Glutamatergic neuron (in vitro differentiated cells): ENCODE measurements around the gene ABHD14A. TPM values are rescaled to one million over a fixed set of nuclear protein-coding genes. Genes with fewer than 3 reads are reported as not detected.
A peak's percentile ranks its signal among the peaks of the same experiment; 100 is the strongest.
"Not testable (repeated sequence)": the region's sequence is repeated elsewhere in the genome, so short reads cannot be mapped to it uniquely, and the experiment has no call there.

Experiments used
- DNase-seq: peaks from one replicate; pipeline ENCODE4 v3.0.0; 2022
- H3K27ac Mint-ChIP-seq: one replicate; pipeline ENCODE4 v1.8.0; 2020; ENCODE audit warnings: mild to moderate bottlenecking, mixed read lengths, inconsistent platforms; ENCODE audit not compliant: unreplicated experiment
- H3K27me3 Mint-ChIP-seq: one replicate; pipeline ENCODE4 v1.8.0; 2020; ENCODE audit warnings: mild to moderate bottlenecking, moderate library complexity, mixed read lengths, inconsistent platforms; ENCODE audit not compliant: unreplicated experiment
- H3K36me3 Mint-ChIP-seq: one replicate; pipeline ENCODE4 v1.8.0; 2020; ENCODE audit warnings: mild to moderate bottlenecking, mixed read lengths, inconsistent platforms; ENCODE audit not compliant: unreplicated experiment
- H3K4me1 Mint-ChIP-seq: one replicate; pipeline ENCODE4 v1.8.0; 2020; ENCODE audit warnings: mild to moderate bottlenecking, low read depth, mixed read lengths, inconsistent platforms; ENCODE audit not compliant: unreplicated experiment
- H3K4me3 Mint-ChIP-seq: one replicate; pipeline ENCODE4 v1.8.0; 2020; ENCODE audit warnings: mild to moderate bottlenecking, mixed read lengths, inconsistent platforms; ENCODE audit not compliant: unreplicated experiment
- H3K9me3 Mint-ChIP-seq: one replicate; pipeline ENCODE4 v1.8.0; 2020; ENCODE audit warnings: mild to moderate bottlenecking, moderate library complexity, mixed read lengths, inconsistent platforms; ENCODE audit not compliant: unreplicated experiment
- total RNA-seq: library from RNA; stranded (reverse); fragmentation: NEBNext Ultra II Directional; extraction: Animal tissue kit (Norgen Biotek cat#: 25700); gene quantifications from one replicate; pipeline ENCODE4 v1.2.1, GENCODE V29; 2021; ENCODE audit not compliant: unreplicated experiment
- TF ChIP-seq, protein P1 (sequence below): fragments of 200-600 bp; sonication (generic); IDR thresholded peaks from one replicate; pipeline ENCODE4 v1.5.0; 2021; ENCODE audit not compliant: partially characterized antibody, unreplicated experiment

ABHD14A gene
- total RNA-seq, 1 donor from 2014 or later: 12.7 TPM

GRCh38 chr3:51992017-51992682 lies 17.3 kb downstream of the ABHD14A start:
- peaks cover 7% of the 10 kb centered on the region for H3K36me3 Mint-ChIP-seq
- no peak overlapping the region for H3K27ac Mint-ChIP-seq
- DNase-seq: no peak
- H3K4me1 Mint-ChIP-seq: peaks cover 3% of the 10 kb centered on the region
- peaks cover 5% of the 10 kb centered on the region for H3K27me3 Mint-ChIP-seq
- TF ChIP-seq, protein P1, sequence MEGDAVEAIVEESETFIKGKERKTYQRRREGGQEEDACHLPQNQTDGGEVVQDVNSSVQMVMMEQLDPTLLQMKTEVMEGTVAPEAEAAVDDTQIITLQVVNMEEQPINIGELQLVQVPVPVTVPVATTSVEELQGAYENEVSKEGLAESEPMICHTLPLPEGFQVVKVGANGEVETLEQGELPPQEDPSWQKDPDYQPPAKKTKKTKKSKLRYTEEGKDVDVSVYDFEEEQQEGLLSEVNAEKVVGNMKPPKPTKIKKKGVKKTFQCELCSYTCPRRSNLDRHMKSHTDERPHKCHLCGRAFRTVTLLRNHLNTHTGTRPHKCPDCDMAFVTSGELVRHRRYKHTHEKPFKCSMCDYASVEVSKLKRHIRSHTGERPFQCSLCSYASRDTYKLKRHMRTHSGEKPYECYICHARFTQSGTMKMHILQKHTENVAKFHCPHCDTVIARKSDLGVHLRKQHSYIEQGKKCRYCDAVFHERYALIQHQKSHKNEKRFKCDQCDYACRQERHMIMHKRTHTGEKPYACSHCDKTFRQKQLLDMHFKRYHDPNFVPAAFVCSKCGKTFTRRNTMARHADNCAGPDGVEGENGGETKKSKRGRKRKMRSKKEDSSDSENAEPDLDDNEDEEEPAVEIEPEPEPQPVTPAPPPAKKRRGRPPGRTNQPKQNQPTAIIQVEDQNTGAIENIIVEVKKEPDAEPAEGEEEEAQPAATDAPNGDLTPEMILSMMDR: no peak
- no peak overlapping the region for H3K4me3 Mint-ChIP-seq
- peaks cover 4% of the 10 kb centered on the region for H3K9me3 Mint-ChIP-seq

- H3K4me3 Mint-ChIP-seq, H3K36me3 Mint-ChIP-seq, H3K9me3 Mint-ChIP-seq, H3K4me1 Mint-ChIP-seq, H3K27ac Mint-ChIP-seq, DNase-seq, H3K27me3 Mint-ChIP-seq: not testable (repeated sequence)
These were observed 18.8 kb downstream of the ABHD14A start for GRCh38 chr3:51993657-51994056.

- peaks cover 7% of the 10 kb centered on the region for H3K36me3 Mint-ChIP-seq
- TF ChIP-seq, protein P1: no peak
- peaks cover 3% of the 10 kb centered on the region for H3K4me1 Mint-ChIP-seq
- peak overlapping the region; percentile 99 for H3K27ac Mint-ChIP-seq
- H3K9me3 Mint-ChIP-seq: peaks cover 2% of the 10 kb centered on the region
- H3K27me3 Mint-ChIP-seq: peaks cover 5% of the 10 kb centered on the region
- no peak for DNase-seq
- H3K4me3 Mint-ChIP-seq: peak overlapping the region; percentile 98
These were observed 19.7 kb downstream of the ABHD14A start for GRCh38 chr3:51994530-51994929.

DNA sequence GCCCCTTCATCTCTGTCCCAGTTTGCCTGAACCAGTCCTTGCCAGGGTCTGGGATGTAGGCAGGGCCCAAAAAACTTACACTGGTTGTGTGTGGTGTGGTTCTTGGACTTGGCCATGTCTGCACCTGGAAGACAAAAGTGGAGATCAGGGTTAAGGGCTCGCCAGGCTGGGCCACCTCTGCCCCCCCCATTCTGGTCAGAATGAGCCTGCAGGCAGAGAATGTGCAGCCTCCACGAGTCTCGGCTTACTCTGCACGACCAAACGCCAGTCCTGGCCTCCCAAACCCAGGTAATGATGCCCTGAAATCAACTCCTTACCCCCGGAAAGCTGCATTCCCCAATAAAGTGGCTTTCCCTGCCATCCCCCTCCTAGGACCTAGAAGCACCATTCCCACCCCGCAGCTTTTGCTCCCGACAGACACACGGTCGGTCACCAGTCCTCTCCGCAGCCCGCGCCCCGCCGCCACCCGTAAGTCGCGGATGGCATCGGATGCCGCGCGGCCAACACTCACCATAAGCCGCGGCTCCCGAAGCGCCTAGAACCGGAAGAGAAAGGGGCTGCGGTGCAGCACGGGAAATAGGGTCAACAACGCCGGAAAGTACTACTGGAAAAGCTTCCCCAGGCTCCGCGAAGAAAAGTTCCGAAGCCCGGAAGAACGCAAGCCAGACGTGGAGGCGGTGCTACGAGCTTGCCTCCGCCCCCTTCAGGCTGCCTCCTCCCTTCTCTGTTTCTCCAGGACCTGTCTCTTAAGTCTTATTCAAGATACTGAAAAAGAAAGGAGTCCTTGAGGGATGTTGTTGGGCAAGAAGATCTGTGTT lies 20.7 kb downstream of the ABHD14A start, which contains the start of gene RPL29:
RPL29 (minus strand) TSS at position 550 of the 818 bp plus-strand sequence; CDS start at position 116, 434 bp downstream.
- H3K27me3 Mint-ChIP-seq: peaks cover 5% of the 10 kb centered on the region
- peaks cover 7% of the 10 kb centered on the region for H3K36me3 Mint-ChIP-seq
- H3K4me1 Mint-ChIP-seq: peaks cover 3% of the 10 kb centered on the region
- peak within 1 kb of the TSS; percentile 99 for H3K27ac Mint-ChIP-seq
- peak; percentile 86 for DNase-seq
- TF ChIP-seq, protein P1: no peak
- H3K9me3 Mint-ChIP-seq: peaks cover 5% of the 10 kb centered on the region
- H3K4me3 Mint-ChIP-seq: peak within 1 kb of the TSS; percentile 98

DNA sequence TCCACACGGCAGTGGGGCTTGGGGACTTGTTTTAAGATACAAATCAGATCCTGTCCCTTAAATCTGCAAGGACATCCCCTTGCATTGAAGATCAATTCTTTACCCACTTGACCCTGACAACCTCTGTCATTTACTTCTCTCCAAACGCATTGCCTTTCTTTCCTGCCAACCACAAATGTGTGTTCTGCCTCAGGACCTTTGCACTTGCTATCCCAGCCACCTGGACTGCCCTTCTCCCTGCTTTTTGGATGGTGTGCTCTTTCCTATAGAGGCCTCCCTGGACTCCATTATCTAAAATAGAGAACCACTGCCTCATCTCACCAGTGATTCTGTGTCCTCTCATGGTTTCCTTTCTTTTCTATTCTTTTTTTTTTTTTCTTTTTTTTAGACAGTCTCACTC lies 22.3 kb downstream of the ABHD14A start:
- H3K36me3 Mint-ChIP-seq: peaks cover 7% of the 10 kb centered on the region
- H3K27ac Mint-ChIP-seq: no peak overlapping the region
- no peak for DNase-seq
- peaks cover 5% of the 10 kb centered on the region for H3K9me3 Mint-ChIP-seq
- no peak overlapping the region for H3K4me3 Mint-ChIP-seq
- H3K4me1 Mint-ChIP-seq: peaks cover 1% of the 10 kb centered on the region
- H3K27me3 Mint-ChIP-seq: peaks cover 5% of the 10 kb centered on the region
- TF ChIP-seq, protein P1: no peak
